Measurements from ENCODE around the gene TMEM269.

GRCh38 chr1:42831273-42831672 is 46.5 kb downstream of the TMEM269 start:
- TF ChIP-seq CTCF (IDR thresholded peaks at IDR 0.05), result no peak
- no peak for TF ChIP-seq POLR2A (IDR thresholded peaks at IDR 0.05)
- no peak for TF ChIP-seq EP300 (IDR thresholded peaks at IDR 0.05)

Measured in stomach (tissue), 4 donors.